Mammary epithelial cell (primary cell): Measurements from ENCODE around the gene S1PR4.

Experiments
- EZH2 ChIP-seq: IDR thresholded peaks from 2 replicates; pipeline ENCODE4 v1.6.1; 2012; ENCODE audit warnings: low read length, inconsistent platforms, borderline replicate concordance
- TF ChIP-seq, protein P1 (sequence below), 2 donors: IDR thresholded peaks in 1 of 2; conservative IDR thresholded peaks in 1 of 2; 2 replicates each; pipeline ENCODE4 v1.5.1; 2011 to 2012; ENCODE audit warnings: inconsistent platforms in 2 of 2, low read length in 2 of 2, mild to moderate bottlenecking in 2 of 2, control low read depth in 1 of 2, low read depth in 1 of 2; ENCODE audit not compliant: insufficient read depth in 1 of 2; ENCODE audit errors: extremely low read depth in 1 of 2

DNA sequence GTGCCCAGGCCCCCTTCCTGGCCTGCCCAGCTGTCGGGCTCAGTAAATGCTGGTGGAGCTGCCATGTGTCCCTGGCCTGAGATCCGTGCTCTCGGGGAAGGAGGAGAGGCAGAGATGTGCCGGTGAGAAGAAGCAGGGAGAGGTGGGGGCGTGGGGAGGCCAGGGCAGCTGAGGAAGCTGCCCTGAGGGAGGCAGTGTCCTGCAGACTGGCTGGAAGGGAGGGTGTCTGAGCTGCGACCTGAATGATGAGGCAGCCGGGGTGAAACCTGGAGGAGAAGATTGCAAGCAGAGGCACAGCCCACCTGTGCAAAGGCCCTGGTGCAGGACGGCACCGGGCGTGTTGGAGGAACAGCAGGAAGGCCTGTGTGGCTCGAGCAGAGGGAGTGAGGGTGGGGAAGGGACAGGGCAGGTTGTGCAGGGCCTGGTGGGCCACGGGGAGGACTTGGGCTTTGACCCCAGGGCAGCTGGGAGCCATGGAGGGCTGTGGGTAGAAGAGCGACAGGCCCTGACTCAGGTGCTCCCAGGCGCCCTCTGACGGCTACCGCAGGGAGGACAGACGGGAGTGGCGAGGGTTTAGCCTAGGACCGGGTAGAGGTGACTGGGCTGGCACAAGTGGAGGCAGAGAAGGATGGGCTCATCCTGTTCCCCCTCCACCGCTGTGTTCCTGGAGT, 31.9 kb downstream of the S1PR4 start:
- TF ChIP-seq, protein P1, sequence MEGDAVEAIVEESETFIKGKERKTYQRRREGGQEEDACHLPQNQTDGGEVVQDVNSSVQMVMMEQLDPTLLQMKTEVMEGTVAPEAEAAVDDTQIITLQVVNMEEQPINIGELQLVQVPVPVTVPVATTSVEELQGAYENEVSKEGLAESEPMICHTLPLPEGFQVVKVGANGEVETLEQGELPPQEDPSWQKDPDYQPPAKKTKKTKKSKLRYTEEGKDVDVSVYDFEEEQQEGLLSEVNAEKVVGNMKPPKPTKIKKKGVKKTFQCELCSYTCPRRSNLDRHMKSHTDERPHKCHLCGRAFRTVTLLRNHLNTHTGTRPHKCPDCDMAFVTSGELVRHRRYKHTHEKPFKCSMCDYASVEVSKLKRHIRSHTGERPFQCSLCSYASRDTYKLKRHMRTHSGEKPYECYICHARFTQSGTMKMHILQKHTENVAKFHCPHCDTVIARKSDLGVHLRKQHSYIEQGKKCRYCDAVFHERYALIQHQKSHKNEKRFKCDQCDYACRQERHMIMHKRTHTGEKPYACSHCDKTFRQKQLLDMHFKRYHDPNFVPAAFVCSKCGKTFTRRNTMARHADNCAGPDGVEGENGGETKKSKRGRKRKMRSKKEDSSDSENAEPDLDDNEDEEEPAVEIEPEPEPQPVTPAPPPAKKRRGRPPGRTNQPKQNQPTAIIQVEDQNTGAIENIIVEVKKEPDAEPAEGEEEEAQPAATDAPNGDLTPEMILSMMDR (conservative IDR thresholded peaks at IDR 0.05 in 1 of 2, IDR thresholded peaks at IDR 0.05 in 1 of 2; ENCODE audit: extremely low read depth in 1 of 2, insufficient read depth in 1 of 2, low read depth in 1 of 2, low read length in 2 of 2), result peak; percentile 49 to 75
- no peak for TF ChIP-seq EZH2
